HG03575 (cell line): ENCODE results near the gene LRGUK.

Experiments used
- ATAC-seq: cut with Tn5 transposase; IDR thresholded peaks from one replicate; pipeline ENCODE4 v1.9.1; 2021; ENCODE audit not compliant: unreplicated experiment, insufficient number of reproducible peaks, low FRiP score; ENCODE audit errors: extremely low read depth

Gene LRGUK

GRCh38 chr7:134179036-134180011 lies 52.2 kb downstream of the LRGUK start:
- ATAC-seq: no peak

- ATAC-seq: no peak
Observed at GRCh38 chr7:134180376-134180775, 53.2 kb downstream of the LRGUK start.

- no peak for ATAC-seq
Observed at GRCh38 chr7:134182078-134182477, 54.9 kb downstream of the LRGUK start.

- ATAC-seq: no peak
Observed at GRCh38 chr7:134184767-134185166, 57.6 kb downstream of the LRGUK start.

- no peak for ATAC-seq
Observed at GRCh38 chr7:134186027-134186426, 58.9 kb downstream of the LRGUK start.

GRCh38 chr7:134186801-134187200 lies 59.7 kb downstream of the LRGUK start:
- ATAC-seq: no peak

- no peak for ATAC-seq
Observed at GRCh38 chr7:134187893-134188292, 60.8 kb downstream of the LRGUK start.

GRCh38 chr7:134188311-134188710 lies 61.2 kb downstream of the LRGUK start:
- no peak for ATAC-seq

- ATAC-seq: no peak
Observed at GRCh38 chr7:134189559-134189958, 62.4 kb downstream of the LRGUK start.

- no peak for ATAC-seq
Observed at GRCh38 chr7:134191876-134192275, 64.7 kb downstream of the LRGUK start.

- no peak for ATAC-seq
Observed at GRCh38 chr7:134193240-134193639, 66.1 kb downstream of the LRGUK start.

- ATAC-seq: no peak
Observed at GRCh38 chr7:134195252-134195651, 68.1 kb downstream of the LRGUK start.

GRCh38 chr7:134196439-134196838 lies 69.3 kb downstream of the LRGUK start:
- ATAC-seq: no peak

- ATAC-seq: no peak
Observed at GRCh38 chr7:134197345-134197744, 70.2 kb downstream of the LRGUK start.

- ATAC-seq: no peak
Observed at GRCh38 chr7:134200970-134201369, 73.8 kb downstream of the LRGUK start.

- ATAC-seq: no peak
Observed at GRCh38 chr7:134201569-134202261, 74.6 kb downstream of the LRGUK start.

GRCh38 chr7:134203186-134203889 lies 76.2 kb downstream of the LRGUK start:
- no peak for ATAC-seq

GRCh38 chr7:134209322-134210015 lies 82.3 kb downstream of the LRGUK start:
- ATAC-seq: no peak

GRCh38 chr7:134210227-134210626 lies 83.1 kb downstream of the LRGUK start:
- ATAC-seq: no peak
